Endodermal cell (in vitro differentiated cells): ENCODE measurements around the gene APOM. TPM values are rescaled to one million over a fixed set of nuclear protein-coding genes. Genes with fewer than 3 reads are reported as not detected.

ENCODE experiments used
- DNase-seq: peaks from one replicate; pipeline ENCODE4 v3.0.0-alpha.2; 2017
- H3K27ac ChIP-seq: 2 replicates; pipeline ENCODE4 v1.5.1; 2013; ENCODE audit warnings: mild to moderate bottlenecking, low read depth, low read length, moderate library complexity
- H3K27me3 ChIP-seq: 2 replicates; pipeline ENCODE4 v1.6.1; 2013; ENCODE audit warnings: mild to moderate bottlenecking, low read length, moderate library complexity; ENCODE audit not compliant: insufficient read depth, control insufficient read depth, poor library complexity, severe bottlenecking
- H3K36me3 ChIP-seq: 2 replicates; pipeline ENCODE4 v1.7.0; 2013; ENCODE audit warnings: mild to moderate bottlenecking, low read length, moderate library complexity; ENCODE audit not compliant: control insufficient read depth, insufficient read depth
- H3K4me1 ChIP-seq: one replicate; pipeline ENCODE4 v1.7.0; 2013; ENCODE audit warnings: low read length; ENCODE audit not compliant: control insufficient read depth, insufficient read depth
- H3K4me3 ChIP-seq: 2 replicates; pipeline ENCODE4 v1.5.1; 2013; ENCODE audit warnings: mild to moderate bottlenecking, low read length, moderate library complexity
- H3K9ac ChIP-seq: 2 replicates; pipeline ENCODE4 v1.6.1; 2013; ENCODE audit warnings: mild to moderate bottlenecking, low read length, moderate library complexity; ENCODE audit not compliant: poor library complexity, severe bottlenecking; ENCODE audit errors: extremely low read depth
- H3K9me3 ChIP-seq: 2 replicates; pipeline ENCODE4 v1.6.1; 2013; ENCODE audit warnings: mild to moderate bottlenecking, low read length, moderate library complexity; ENCODE audit not compliant: control insufficient read depth
- H3K27ac Mint-ChIP-seq: 2 replicates; pipeline ENCODE4 v1.8.0; 2020; ENCODE audit warnings: mixed read lengths
- H3K27me3 Mint-ChIP-seq: 2 replicates; pipeline ENCODE4 v1.8.0; 2021; ENCODE audit warnings: mild to moderate bottlenecking, mixed read lengths; ENCODE audit not compliant: insufficient read depth
- H3K36me3 Mint-ChIP-seq: 2 replicates; pipeline ENCODE4 v1.8.0; 2020; ENCODE audit warnings: low read depth, mixed read lengths
- H3K4me1 Mint-ChIP-seq: 2 replicates; pipeline ENCODE4 v1.8.0; 2020; ENCODE audit warnings: mixed read lengths
- H3K4me3 Mint-ChIP-seq: 2 replicates; pipeline ENCODE4 v1.8.0; 2020; ENCODE audit warnings: mild to moderate bottlenecking, moderate library complexity, mixed read lengths
- H3K9me3 Mint-ChIP-seq: 2 replicates; pipeline ENCODE4 v1.8.0; 2020; ENCODE audit warnings: mild to moderate bottlenecking, mixed read lengths
- WGBS, 2 experiments: methylation state at CpG; one replicate each; pipeline versions ENCODE4 v1.1.5 to v1.1.7; 2013; ENCODE audit warnings: missing lambda C conversion rate in 2 of 2, mixed read lengths in 1 of 2; ENCODE audit not compliant: insufficient coverage in 1 of 2, insufficient read length in 1 of 2; 5-methylcytosine and 5-hydroxymethylcytosine counted together
- total RNA-seq, 2 donors: library from RNA; stranded (reverse); fragmentation: NEBNext Ultra II Directional in 1 of 2; extraction: Animal tissue kit (Norgen Biotek cat#: 25700) in 1 of 2; gene quantifications; 2 replicates in 1 of 2; 3 replicates in 1 of 2; pipeline ENCODE4 v1.2.1, GENCODE V29; 2021
- TF ChIP-seq, protein P1 (sequence below): fragments of 200-600 bp; sonication (generic); conservative IDR thresholded peaks from 2 replicates; pipeline ENCODE4 v1.5.0; 2021; ENCODE audit warnings: antibody characterized with exemption, mild to moderate bottlenecking

The APOM gene
- total RNA-seq, 2 donors from 2014 or later, result 1.6 to 3.2 TPM

- peak overlapping the region; percentile 93 for H3K27ac Mint-ChIP-seq
- Histone ChIP-seq H3K9ac (peak overlapping the region; percentile 99), H3K4me3 (peak overlapping the region; percentile 99), H3K4me1 (no peaks in the 10 kb centered on the region), H3K9me3 (no peaks in the 10 kb centered on the region), H3K27me3 (no peaks in the 10 kb centered on the region), H3K36me3 (peaks cover 58% of the 10 kb centered on the region), H3K27ac (no peak overlapping the region)
- peaks cover 11% of the 10 kb centered on the region for H3K4me1 Mint-ChIP-seq
- TF ChIP-seq, protein P1, sequence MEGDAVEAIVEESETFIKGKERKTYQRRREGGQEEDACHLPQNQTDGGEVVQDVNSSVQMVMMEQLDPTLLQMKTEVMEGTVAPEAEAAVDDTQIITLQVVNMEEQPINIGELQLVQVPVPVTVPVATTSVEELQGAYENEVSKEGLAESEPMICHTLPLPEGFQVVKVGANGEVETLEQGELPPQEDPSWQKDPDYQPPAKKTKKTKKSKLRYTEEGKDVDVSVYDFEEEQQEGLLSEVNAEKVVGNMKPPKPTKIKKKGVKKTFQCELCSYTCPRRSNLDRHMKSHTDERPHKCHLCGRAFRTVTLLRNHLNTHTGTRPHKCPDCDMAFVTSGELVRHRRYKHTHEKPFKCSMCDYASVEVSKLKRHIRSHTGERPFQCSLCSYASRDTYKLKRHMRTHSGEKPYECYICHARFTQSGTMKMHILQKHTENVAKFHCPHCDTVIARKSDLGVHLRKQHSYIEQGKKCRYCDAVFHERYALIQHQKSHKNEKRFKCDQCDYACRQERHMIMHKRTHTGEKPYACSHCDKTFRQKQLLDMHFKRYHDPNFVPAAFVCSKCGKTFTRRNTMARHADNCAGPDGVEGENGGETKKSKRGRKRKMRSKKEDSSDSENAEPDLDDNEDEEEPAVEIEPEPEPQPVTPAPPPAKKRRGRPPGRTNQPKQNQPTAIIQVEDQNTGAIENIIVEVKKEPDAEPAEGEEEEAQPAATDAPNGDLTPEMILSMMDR, result no peak
- H3K4me3 Mint-ChIP-seq, result peak overlapping the region; percentile 89
- 89 to 91% methylated on average over 10 of the region's 10 CpGs for WGBS, 2 experiments
- no peaks in the 10 kb centered on the region for H3K9me3 Mint-ChIP-seq
- no peaks in the 10 kb centered on the region for H3K27me3 Mint-ChIP-seq
- no peak for DNase-seq
- peaks cover 60% of the 10 kb centered on the region for H3K36me3 Mint-ChIP-seq
Observed at GRCh38 chr6:31622684-31623091, 33.0 kb upstream of the APOM start.

- TF ChIP-seq, protein P1, result no peak
- peaks cover 11% of the 10 kb centered on the region for H3K4me1 Mint-ChIP-seq
- no peaks in the 10 kb centered on the region for H3K4me1 ChIP-seq
- no peak overlapping the region for H3K27ac Mint-ChIP-seq
- H3K9me3 ChIP-seq, result no peaks in the 10 kb centered on the region
- WGBS, 2 experiments, result 96 to 100% methylated on average over 2 to 10 of the region's 10 CpGs
- H3K36me3 ChIP-seq, result peaks cover 72% of the 10 kb centered on the region
- no peak overlapping the region for H3K4me3 ChIP-seq
- H3K27me3 Mint-ChIP-seq, result no peaks in the 10 kb centered on the region
- H3K9me3 Mint-ChIP-seq, result no peaks in the 10 kb centered on the region
- no peak for DNase-seq
- peaks cover 74% of the 10 kb centered on the region for H3K36me3 Mint-ChIP-seq
- H3K9ac ChIP-seq, result no peak overlapping the region
- H3K4me3 Mint-ChIP-seq, result no peak overlapping the region
- no peak overlapping the region for H3K27ac ChIP-seq
- H3K27me3 ChIP-seq, result no peaks in the 10 kb centered on the region
Observed at GRCh38 chr6:31624070-31624469, 31.6 kb upstream of the APOM start.

GRCh38 chr6:31626952-31627351 lies 28.7 kb upstream of the APOM start:
- peak overlapping the region; percentile 55 for H3K27ac Mint-ChIP-seq
- TF ChIP-seq, protein P1, result no peak
- no peaks in the 10 kb centered on the region for H3K27me3 Mint-ChIP-seq
- peaks cover 95% of the 10 kb centered on the region for H3K36me3 ChIP-seq
- H3K4me1 ChIP-seq, result no peaks in the 10 kb centered on the region
- H3K4me3 Mint-ChIP-seq, result no peak overlapping the region
- 96 to 100% methylated on average over 1 to 10 of the region's 10 CpGs for WGBS, 2 experiments
- peaks cover 94% of the 10 kb centered on the region for H3K36me3 Mint-ChIP-seq
- no peak overlapping the region for H3K27ac ChIP-seq
- no peak overlapping the region for H3K9ac ChIP-seq
- H3K9me3 ChIP-seq, result no peaks in the 10 kb centered on the region
- no peak for DNase-seq
- H3K4me3 ChIP-seq, result no peak overlapping the region
- no peaks in the 10 kb centered on the region for H3K27me3 ChIP-seq
- peaks cover 11% of the 10 kb centered on the region for H3K4me1 Mint-ChIP-seq
- H3K9me3 Mint-ChIP-seq, result no peaks in the 10 kb centered on the region
